GM21447 (cell line): ENCODE measurements around the gene OPHN1.

Experiments used
- ATAC-seq: cut with Tn5 transposase; IDR thresholded peaks from one replicate; pipeline ENCODE4 v1.9.1; 2021; ENCODE audit not compliant: unreplicated experiment

OPHN1 gene

DNA sequence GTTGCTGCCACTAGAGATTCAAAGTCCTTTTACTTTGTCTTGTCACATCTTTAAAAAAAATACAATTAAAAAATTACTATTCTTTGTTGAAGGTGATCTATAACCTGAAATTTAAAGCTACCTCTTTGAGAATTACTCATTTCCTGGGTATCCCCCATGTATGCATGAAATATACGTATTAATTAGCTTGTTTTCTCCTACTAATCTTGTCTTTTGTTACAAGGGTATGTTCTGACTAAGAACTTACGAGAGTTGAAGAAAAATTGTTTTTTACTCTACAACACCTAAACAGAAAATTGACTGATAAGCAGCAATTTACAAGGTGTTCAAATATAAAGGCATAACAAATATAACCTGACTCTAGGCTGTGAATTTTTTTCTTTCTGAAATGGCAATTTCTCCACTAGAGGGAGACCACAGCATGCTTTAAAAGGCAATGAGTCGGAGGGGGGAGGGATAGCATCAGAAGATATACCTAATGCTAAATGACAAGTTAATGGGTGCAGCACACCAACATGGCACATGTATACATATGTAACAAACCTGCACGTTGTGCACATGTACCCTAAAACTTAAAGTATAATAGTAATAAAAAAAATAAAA is 249.6 kb downstream of the OPHN1 start:
- no peak for ATAC-seq

DNA sequence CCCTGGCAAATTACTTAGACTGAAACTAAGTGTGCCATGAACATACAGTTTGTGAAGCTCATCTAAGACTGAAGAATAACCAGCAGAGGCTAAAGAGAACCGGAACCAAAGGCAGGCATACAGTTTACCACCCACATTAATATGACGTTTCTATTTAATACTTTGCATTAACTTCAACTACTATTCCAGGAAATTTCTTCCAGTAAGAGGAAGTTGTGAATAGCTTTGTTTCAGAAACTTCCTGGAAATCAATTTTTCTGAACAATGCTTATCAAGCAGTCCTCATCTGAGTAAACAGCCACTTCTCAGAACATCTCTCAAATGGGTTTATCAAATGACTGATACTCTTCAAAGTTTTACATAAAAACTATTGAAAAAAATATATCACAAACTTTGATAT is 252.7 kb downstream of the OPHN1 start:
- no peak for ATAC-seq

DNA sequence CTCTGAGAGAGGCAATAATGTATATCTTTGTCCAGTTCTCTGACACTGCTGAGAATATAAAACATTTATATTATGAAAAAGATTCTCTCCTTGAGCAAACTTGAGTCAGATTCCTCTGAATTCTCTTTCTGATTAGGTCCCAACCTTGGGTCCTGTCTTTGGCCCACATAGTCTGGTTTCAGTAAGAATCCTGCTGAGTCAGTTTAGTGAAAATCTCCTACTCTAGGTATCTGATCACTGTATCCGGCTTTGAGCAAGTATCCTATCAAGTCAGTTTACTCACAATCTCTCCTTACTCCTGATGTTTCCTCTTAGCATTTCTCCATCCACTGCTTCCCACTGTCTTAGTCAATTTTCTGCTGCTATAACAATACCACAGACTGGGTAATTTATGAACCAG is 253.9 kb downstream of the OPHN1 start:
- ATAC-seq = no peak

DNA sequence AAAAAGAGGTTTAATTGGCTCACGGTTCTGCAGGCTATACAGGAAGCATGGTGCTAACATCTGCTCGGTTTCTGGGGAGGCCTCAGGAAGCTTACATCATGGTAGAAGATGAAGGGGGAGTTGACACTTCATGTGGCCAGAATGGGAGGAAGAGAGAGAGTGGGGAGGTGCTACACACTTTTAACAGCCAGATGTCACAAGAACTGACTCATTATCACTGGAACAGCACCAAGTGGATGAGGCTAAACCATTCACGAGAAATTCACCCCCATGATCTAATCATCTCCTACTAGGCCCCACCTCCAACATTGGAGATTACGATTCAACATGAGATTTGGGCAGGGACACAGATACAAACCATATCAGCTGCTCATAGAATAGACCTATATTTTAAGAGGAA is 255.8 kb downstream of the OPHN1 start:
- ATAC-seq = no peak

DNA sequence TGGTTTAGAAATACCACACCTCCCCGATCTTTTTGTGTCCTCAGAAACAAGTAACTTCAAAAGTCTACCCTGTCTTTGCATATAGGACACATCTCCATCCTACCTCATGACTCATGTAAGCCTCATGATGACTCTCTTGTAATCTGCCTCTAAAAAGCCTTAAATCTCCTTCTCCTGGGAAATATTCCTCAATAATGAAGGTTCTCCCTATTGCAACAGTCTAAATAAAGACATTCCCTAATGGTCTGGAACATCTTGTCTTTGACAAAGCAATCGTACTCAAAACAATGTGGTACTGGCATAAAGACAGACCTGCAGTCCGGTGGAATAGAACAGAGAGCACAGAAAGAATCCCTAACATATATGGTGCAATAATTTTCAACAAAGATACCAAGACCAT is 257.7 kb downstream of the OPHN1 start:
- no peak for ATAC-seq

DNA sequence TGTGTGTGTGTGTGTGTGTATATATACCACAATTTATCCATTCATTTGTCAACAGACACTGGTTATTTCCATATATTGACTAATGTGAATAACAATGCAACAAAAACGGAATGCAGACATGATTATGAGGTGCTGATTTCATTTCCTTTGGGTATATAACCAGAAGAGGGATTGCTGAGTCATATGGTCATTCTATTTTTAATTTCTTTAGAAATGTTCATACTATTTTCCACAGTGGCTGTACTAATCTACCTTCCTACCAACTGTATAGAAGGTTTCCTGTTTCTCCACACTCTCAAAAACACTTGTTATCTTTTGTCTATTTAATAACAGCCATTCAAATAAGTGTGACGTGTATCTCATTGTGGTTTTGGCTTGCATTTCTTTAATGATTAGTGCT is 269.9 kb downstream of the OPHN1 start:
- no peak for ATAC-seq

DNA sequence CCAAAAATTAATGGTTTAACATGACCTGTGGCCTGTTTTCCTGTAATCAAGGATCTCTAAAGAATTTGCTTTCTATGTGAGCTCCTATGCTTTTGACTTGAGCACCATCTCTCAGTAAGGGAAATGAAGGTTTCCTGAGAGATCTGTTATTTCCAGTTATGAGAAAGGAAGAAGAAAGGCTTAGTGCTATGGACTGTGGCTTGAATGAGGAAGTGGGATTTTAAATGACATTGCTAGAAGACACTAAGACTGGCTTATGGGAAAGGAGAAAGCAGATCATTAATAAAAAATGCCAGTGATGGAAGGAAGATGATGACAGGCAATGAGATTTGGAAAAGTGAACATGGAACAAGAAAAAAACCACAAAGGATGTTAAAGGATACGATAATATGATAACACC is 285.4 kb downstream of the OPHN1 start:
- ATAC-seq = no peak

DNA sequence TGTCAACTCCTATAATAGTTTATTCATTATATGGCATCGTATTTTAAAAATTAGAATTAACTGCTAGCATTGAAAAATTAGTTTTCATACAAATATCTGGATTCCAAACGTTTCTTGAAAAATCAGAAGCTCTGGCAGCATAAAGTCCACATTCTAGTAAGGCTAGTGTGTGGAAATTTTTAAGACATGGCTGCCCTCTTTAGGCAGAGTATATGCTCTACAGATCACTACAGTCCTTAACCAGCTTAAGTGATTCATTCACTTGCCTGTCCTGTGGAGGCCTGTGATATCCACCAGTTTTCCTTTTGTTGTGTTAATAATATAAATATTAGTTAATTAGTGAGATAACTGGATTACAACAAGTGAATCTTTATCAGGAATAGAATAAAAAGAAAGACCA is 287.2 kb downstream of the OPHN1 start:
- no peak for ATAC-seq

DNA sequence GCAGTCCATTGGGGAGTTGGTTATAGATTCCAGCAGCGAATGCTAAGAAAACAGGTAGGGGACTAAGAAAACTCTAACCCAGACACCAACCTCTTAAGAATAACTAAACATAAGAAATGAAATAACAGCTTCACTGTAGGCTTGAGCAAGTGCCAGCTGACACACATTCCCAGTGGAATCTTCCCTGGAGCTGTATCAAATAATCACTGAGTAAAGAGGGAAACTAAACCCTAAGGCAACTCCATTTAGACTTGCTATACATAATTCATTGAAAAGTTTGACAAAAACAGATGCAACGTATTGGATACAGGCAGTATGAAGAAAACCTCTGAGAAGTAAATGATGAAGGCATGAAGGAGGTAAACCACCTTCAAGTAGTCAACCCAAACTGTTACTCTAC is 293.5 kb downstream of the OPHN1 start:
- no peak for ATAC-seq

DNA sequence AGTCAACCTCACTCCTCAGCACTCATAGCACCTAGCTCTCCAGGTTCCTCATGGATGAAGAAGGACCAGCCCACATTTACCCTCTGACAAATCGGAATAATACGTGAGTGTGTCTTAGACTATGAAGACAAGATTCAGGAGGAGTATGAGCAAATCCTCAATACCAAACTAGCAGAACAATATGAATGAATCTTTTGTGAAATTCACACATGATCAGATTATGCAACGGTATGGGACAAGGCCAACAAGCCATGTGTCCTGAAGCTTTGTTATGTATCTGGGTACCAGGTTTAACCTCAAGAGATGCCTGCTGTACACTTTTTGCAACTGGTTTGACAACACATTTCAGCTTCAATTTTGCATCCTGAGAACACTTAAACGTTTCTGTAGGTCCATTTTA is 300.1 kb downstream of the OPHN1 start:
- ATAC-seq = no peak

DNA sequence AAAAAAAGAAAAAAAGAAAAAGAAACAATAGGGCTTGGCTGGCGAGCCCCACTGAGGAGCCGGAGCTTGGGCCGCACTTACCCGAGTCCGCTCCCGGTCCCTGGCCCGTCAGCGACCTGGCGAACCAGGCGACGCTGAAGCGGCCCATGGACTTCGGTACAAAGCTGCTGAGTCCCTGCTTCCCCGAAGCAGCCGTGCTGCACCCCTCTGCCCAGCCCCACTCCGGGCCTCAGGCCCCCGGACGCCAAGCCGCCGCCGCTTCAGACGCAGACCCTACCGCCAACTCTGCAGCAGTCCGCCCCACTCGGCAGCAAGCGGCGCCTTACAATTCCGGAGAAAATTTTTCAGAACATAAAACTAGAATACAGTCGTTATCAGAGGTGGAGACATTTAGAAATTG is 300.5 kb downstream of the OPHN1 start:
- no peak for ATAC-seq

DNA sequence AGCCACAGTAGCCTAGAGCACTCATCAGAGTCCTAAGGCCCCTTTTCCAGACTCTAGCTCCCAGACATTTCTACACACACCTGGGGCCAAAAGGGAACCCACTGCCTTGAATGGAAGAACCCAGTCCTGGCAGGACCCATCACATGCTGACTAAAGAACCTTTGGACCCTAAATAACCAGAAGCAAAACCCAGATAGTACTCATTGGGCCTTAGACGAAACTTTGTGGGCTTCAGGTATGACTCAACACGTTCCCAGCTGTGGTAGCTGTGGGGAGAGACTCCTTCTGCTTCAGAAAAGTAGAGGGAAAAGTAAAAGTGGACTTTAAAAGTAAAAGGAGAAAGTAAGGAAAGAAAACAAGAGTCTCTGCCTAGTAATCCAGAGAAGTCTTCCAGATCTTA is 311.5 kb downstream of the OPHN1 start:
- no peak for ATAC-seq

DNA sequence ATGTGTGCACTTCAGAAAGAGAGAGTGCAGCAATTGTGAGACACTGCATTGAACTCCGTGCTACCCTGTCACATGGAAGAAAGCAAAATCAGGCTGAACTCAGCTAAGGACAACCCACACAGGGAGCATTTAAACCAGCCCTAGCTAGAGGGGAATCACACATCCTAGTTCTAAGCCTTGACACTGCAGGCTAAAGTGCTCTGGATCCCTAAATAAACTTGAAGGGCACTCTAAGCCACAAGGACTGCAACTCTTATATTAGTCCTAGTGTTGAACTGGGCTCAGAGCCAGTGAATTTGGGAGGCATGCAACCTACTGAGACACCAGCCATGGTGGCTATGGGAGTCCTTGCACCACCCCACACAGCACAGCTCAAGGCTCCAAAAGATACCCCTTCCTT is 311.9 kb downstream of the OPHN1 start:
- no peak for ATAC-seq

DNA sequence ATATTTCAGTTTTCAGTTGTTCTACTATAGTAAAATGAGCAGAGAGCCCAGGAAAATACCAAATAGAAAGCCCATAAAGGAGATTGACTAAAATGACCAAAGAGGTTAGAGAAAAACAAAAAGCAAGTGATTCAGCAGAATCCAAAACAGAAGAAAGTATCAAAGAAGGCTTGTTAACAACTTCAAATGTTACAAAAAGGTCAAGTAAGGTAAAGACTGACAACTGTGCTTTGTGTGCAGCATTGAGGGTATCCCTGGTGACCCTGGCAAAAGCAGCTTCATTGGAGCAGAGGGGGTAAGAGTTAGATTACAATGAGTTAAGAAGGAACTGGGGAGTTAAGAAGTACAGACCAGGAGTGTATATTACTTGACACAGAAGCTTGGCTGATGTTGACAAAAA is 317.9 kb downstream of the OPHN1 start:
- no peak for ATAC-seq

DNA sequence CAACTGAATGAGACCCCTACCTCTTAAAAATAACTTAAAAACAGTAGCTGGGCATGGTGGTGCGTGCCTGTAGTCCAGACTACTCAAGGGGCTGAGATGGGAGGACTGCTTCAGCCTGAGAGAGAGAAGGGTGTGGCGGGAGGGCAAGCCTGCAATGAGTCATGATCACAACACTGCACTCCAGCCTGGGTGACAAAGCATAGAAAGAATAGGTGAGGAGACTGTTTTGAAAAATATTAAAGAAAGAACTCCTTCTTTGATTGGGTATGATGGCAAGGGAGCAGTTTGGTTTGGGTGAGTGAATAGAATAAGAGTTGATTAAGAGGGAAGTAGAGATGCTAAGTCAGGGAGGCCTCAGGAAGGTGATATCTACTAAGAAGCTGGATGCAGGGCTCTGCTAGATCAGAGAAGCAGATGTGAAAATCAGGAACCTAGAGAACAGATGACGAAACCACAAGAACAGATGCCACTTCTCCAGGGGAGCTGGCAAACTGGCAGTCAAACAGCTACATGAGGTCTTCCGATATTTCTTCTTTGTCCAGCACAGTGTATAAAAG is 318.6 kb downstream of the OPHN1 start:
- ATAC-seq = no peak

DNA sequence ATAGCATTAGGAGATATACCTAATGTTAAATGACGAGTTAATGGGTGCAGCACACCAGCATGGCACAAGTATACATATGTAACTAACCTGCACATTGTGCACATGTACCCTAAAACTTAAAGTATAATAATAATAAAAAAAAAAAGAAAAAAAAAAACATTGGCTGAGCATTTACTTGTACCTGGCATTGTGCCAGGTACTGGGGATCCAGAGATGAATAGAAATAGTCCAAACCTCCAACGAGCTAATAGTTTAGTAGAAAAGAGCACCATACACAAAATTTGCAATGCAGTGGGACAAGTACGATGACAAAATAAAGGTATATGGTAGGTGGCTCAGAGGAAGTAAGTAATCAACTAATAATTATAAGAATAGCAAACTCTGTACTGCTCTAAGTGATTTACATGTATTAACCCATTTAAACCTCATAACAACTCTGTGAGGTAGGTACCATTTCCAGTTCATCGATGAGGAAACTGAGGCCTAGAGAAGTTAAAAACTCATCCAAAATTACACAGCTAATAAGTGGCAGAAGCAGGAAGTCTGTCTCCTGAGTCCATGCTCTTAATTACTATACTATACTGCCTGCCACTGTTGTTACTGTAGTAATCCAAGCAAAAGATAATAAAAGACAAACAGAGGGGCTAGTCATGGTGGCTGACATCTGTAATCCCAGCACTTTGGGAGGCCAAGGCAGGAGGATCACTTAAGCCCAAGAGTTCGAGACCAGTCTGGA is 319.3 kb downstream of the OPHN1 start:
- no peak for ATAC-seq

DNA sequence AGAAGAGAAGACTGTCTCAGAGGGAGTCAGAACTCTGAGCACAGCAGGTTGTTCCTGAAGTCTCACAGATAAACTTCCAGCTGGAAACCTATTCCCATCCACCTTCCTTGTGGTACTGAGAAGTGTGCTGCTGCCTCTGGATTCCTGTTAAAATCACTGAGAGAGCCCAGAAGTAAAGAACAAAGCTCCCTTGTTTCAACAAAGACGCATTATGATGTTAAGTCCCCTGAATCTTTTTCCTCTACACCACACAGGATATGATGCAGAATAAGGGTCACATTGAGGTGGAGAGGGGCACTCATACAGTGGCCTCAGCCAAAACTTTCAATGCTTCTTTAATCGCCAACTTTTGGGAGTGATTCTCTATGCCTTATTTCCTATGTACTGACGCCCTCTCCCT is 321.0 kb downstream of the OPHN1 start:
- ATAC-seq = no peak

DNA sequence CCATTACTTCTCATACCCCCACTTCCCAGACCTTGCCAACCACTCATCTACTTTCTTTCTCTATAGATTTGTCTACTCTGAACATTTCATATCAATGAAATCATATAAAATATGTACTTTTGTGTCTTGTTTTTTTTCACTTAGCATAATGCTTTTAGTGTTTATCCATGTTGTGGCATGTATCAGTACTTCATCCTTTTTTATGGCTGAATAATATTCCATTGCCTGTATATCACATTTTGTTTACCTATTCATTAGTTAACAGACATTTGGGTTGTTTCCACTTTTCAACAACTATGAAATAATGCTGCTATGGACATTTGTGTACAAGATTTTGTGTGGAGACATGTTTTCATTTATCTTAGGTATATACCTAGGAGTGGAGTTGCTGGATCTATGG is 324.1 kb downstream of the OPHN1 start:
- ATAC-seq = no peak

DNA sequence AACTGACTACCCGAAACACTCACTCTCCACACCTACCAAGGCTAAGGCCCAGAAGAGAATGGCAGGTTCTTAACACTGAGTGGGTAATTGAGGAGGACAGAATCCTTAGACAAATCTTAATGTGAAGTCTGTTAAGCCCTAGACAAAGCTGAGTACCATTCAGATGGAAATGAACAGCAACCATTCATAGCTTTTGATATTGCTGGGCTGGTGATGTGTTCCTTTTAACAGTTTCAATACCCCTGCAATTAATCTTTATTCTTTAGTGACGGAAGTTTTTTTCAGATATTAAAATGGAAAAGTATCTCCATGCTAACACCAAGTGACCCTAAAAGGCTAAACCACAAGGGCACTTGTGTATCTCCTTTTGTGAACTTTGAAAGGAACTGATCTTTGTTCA is 334.9 kb downstream of the OPHN1 start:
- no peak for ATAC-seq

DNA sequence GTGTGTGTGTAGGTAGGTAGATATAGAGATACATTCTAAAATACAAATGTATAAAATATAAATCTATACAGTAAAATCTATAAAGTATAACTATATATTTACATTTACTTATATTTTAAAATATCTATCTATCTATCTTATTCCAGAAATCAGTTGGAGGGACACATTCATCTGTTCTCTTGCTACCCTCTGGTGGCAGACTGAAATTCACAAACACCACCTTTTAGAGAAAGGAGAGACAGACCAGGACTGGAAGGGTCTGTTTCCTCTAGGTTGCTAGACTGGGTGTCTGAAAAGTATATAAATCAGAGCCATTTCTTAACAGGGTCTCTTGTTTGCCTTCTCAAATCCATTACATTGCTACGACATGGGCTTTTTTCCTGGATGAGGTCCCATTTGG is 343.0 kb downstream of the OPHN1 start:
- ATAC-seq = no peak

DNA sequence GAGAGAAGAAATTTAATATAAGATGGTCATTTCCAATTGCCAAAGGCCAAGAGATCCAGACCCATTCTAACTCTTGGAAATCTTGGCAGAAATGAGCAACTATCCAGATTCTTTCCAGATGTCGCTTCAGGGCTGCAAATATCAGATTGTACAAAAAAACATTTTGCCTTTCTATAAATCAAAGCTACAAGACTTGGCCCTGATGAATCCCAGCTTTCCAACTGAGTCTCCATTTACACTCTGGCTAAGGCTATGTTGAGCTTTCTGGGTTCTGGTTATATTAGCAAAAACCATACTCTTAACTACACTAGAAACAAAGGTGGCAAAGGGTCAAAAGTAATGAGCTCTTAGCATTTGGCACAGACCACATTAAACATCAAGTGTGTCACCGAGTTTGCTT is 345.8 kb downstream of the OPHN1 start:
- ATAC-seq = no peak

DNA sequence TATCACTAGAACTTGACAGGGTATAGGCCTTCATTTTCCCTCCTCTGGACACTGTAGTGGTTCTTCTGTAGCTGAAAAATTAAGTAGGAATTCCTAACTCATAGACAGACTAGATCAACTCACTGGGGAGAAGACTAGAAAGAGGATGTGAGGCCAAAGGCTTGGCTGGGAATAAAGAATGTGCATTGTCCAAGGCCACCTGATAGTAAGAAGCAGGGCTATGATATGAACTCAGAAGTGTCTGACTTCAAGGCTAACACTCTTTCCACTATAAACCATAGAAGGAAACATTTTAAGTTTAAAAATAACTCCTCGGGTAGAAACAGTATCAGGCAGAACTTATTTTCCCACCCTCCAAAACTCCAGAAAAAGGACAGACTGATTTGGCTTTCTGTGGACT is 346.6 kb downstream of the OPHN1 start:
- no peak for ATAC-seq

DNA sequence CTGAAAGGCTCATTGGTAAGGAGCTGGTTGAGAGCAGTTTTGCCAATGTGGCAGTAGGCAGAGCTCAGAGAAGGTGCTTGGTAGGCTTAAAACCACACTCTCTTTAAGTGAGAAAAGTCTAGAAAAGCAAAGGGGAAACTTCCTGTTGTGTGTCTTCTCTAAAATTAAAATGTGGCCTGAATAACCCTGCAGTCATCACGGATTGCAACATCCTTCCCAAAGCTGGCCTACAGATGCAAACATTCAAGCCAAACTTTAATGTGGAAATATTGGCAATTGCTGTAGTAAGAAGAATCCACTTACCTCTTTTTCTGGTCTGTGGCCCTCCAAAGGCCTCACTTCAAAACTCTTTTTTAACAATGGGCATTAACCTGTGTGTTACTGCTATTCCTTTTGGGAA is 348.5 kb downstream of the OPHN1 start:
- no peak for ATAC-seq
